Left lobe of liver (tissue), 2 donors: ENCODE data around the gene DYNLT1. TPM values are rescaled to one million over a fixed set of nuclear protein-coding genes. Genes with fewer than 3 reads are reported as not detected.

Experiments used
- ATAC-seq: fragments of 200-7000 bp; cut with Tn5 transposase; one replicate; pipeline ENCODE4 v1.9.1; 2020; ENCODE audit warnings: mild to moderate bottlenecking, moderate library complexity
- DNase-seq: peaks from one replicate; pipeline ENCODE4 v3.0.0-alpha.2; 2020; ENCODE audit warnings: low spot score
- total RNA-seq: library from RNA; stranded (reverse); gene quantifications from one replicate; pipeline ENCODE4 v1.2.1, GENCODE V29; 2021
- donor health status: DM: no; HTN: no; CAD: no; lungs with moderate emphysema.
- donor health status: DM: no; HTN: yes; CAD: no.

DYNLT1 gene
- total RNA-seq, 1 donor from 2014 or later = 29.9 TPM

DNA sequence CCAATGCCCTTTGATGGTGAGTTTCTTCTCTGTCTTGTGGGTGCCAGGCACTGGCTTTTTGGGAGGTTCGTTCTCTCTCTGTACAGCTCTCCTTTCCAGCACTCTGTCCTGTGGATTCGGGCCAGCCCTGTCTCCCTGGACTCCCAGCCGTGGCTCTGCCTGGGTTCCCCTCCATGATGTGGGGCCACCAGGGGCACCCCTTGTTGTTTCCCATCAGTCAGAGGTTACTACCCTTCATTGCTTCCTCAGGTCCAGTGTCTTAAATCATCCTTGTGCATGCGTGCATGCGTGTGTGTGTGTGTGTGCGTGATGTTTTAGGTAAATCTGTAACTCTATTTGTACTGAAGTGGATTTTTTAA is 40.5 kb downstream of the DYNLT1 start:
- no peak for ATAC-seq
- peak; percentile 29 for DNase-seq

DNA sequence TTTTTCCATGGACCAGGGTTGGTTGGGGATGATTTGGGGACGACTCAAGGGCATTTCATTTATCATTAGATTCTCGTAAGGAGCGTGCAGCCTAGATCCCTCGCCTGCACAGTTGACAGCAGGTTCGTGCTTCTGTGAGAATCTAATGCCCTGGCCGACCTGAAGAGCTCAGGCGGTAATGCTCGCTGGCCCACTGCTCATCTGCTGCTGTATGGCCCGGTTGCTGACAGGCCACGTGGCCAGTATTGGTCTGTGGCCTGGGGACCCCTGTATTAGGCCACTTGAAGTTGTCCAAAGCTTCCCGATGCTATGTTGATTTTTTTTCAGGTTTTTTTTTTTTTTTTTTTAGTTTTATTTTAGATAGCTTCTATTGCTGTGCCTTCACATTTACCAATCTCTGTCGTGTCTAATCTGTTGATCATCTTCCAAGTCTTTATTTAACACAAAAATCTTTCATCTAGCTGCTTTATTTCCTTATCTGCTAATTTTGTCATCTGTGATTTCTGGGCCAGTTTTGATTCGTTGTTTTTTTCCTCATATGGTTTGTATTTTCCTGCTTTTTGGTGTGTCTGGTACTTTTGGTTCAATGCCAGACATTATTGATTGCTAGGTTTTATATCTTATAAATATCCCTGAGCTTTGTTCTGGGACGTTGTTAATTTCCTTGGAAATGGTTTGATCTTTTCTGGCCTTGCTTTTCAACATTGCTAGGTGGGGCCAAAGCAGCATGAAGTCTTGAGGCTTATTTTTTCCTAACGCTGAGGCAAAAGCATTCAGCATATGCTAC is 41.1 kb downstream of the DYNLT1 start:
- ATAC-seq = no peak
- no peak for DNase-seq

DNA sequence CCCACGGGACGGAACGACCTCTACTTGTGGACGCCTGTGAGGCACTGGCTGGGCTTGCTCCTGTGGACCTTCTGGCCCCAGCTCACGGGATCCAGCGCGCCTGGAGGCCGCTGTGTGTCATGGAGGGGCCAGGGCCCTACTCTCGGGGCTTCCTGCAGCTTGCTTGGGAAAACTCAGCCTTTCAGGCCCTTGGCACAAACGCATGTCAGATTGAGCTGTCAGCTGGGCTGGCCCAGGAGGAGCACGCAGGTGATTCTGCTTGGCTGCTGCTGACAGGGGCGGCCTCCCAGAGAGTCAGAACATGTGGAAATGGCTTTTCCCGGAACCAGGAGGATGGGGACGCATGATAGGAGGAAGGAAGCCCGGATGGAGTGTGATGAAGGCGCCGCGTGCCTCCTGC is 44.9 kb downstream of the DYNLT1 start:
- ATAC-seq (no peak), DNase-seq (no peak)

DNA sequence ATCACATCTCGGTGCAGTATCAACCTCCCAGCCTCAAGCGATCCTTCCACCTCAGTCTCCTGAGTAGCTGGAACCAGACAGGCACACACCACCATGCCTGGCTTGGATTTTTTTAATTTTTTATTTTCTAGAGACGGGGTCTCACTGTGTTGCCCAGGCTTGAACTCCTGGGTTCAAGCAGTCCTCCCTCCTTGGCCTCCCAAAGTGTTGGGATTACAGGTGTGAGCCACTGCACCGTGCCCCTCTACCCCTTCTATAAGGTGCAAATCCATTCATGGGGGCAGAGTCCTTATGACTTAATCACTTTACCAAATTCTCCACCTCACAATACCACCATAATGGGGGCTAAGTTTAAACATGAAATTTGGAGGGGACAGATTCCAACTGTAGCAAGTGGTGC is 47.0 kb downstream of the DYNLT1 start:
- DNase-seq = no peak
- no peak for ATAC-seq

DNA sequence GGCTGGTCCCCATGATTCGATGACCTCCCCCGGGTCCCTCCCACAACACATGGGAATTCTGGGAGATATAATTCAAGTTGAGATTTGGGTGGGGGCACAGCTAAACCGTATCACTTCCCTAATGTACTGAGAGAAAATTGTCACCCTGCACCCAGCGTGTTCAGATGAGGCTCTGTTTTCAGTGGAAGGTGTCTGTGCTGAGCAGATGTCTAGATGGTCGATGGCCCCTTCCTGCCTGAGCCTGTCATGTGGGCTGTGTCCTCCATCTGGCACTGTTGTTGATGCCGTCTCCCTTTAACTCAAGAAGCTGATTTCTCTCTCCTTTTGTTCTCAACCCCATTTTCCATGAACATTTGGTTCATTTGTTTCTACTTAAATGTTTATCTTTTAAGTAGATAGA is 47.7 kb downstream of the DYNLT1 start:
- ATAC-seq (no peak), DNase-seq (no peak)

DNA sequence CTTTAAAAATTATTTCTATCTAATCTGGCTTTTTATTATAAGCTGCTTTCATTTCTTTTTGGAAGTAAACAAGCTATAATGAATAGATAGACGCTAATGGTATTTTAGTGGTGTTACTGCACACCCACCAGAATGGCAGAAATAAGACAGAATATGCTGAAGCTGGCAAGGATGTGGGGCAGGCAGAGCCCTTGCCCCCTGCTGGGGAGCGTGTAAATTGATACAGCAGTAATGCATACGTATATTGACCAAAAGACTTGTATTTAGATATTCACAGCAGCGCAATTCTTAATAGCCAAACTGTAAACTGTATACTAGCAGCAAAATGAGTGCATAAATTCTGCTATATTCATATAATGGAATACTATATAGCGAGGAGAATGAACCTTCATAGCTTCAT is 49.3 kb downstream of the DYNLT1 start:
- no peak for ATAC-seq

DNA sequence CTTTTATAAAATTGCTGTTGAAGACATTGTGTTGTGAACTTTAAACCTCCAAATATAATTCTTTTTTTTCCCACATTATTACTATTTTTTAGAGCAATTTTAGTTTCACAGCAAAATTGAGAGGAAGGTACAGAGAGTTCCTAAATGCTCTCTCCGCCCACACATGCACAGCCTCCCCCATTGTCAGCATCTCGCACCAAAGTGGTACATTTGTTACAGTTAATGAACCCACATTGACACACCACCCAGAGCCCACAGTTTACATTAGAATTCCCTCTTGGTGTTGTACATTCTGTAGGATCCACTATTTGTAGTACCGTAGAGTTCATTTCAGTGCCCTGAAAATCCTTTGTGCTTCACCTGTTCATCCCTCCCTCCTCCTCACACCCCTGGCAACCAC is 50.9 kb downstream of the DYNLT1 start:
- ATAC-seq (no peak), DNase-seq (no peak)

More for the DNA sequence above, 49.3 kb downstream of the DYNLT1 start:
- DNase-seq = no peak

DNA sequence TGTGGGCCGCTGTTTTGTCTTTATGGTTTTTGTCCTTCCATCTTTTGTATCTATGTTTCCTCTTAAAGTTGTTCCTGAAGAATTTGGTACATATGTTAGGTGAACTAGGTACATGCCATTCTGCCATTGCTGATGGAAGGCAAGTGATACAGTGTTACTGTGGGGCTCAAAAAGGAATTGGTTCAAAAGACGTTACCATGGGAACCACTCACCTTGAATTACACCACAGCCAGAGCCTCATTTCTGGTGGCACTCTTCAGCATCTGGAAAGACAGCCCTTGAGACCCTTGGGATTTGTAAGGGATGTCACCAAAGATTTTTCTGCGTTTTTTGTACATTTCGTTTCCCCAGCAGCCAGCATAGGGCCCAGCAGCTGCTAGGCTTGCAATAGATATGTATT is 52.7 kb downstream of the DYNLT1 start:
- DNase-seq (no peak), ATAC-seq (no peak)

DNA sequence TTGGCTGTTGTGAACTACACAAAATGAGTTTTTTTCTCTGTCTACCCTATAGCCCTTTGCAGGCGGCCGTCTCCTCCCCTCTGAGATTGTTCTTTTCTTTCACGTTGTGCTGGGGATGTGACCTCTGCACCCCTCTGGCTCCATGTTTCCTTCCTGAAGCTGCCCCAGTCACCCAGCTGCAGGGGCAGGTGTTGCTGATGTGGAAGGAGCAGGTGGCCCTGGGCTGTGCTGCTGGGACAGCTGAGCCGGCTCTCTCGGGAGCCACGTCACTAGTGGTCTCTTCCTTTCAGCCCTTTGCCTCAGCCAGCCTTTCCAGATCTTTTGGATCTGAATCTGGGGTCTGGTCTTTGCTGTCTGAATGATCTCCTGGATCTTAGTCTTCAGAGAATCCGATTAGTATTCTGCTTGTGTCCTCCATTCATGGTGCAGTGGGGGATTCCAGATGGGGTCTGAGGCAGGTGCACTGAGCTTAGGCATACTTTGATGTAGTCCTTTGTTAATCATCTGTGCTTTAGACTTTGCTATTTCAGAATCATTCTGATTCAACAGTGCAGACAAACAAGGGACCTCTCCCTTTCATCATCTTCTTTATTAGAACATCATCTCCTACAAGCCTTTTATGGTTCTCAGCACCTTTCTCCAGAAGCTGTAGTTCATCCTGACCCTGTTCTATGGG is 53.3 kb downstream of the DYNLT1 start:
- no peak for ATAC-seq
- DNase-seq = no peak

DNA sequence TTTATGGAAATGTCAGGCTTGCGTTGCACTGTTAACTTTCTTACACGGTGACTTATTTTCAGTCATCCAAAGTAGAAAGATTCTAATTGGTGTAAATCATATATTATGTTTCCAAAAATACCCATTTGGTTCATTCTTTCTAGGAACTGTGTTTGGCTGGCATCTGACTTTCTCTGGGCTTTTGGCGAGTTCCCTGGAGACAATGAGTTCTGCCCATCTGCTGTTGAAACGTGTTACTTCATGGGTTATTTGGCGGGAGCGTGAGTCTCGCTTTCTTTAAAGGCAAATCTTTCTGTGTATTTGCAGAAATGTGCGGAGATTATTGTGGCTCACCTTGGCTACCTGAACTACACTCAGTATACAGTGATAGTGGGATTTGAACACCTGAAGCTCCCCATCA is 55.2 kb downstream of the DYNLT1 start:
- ATAC-seq (no peak), DNase-seq (no peak)

DNA sequence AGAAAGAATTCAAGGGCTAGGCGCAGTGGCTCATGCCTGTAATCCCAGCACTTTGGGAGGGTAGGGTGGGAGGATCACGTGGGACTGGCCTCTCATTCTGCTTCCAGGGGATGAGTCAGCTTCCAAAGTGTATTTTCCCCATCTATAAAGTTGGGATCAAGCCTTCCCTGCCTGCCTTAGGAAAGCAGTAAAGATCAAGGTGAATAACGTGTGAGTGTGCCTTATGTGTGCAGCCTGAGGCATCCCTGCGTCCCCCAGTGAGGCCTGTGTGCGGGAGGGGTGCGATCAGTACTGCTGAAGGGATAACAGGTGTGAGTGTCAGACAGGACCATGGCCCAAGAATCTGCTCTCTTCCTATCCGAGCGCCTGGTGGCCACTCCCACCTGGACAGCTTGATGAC is 57.9 kb downstream of the DYNLT1 start:
- no peak for ATAC-seq
- DNase-seq = no peak

Other genes with a start within 250 kb of the DYNLT1 start
- gene TMEM181, start 84.7 kb downstream of the DYNLT1 start, total RNA-seq = 12.0 TPM
- gene SYTL3, start 5.3 kb upstream of the DYNLT1 start, total RNA-seq = 0.43 TPM
- 57.0 TPM for gene EZR, start 174.6 kb upstream of the DYNLT1 start, total RNA-seq